Body of pancreas (tissue), 4 donors: ENCODE results near the gene AMOTL1. TPM values are rescaled to one million over a fixed set of nuclear protein-coding genes. Genes with fewer than 3 reads are reported as not detected.

Experiments
- ATAC-seq: fragments of 150-250 bp; one replicate; pipeline ENCODE4 v1.9.1; 2016
- DNase-seq, 4 donors: peaks; one replicate each; pipeline ENCODE4 v3.0.0-alpha.2; 2019
- H3K27ac ChIP-seq, 4 donors: fragments of 200-600 bp; sonication (generic); 1 replicate in 3 of 4; 2 replicates in 1 of 4; pipeline versions ENCODE4 v1.5.1 to v1.6.1; 2016 to 2019; ENCODE audit warnings: mild to moderate bottlenecking in 1 of 4, mixed read lengths in 1 of 4, moderate library complexity in 1 of 4
- H3K27me3 ChIP-seq, 2 donors: fragments of 200-600 bp; sonication (generic); one replicate each; pipeline ENCODE4 v1.6.0; 2016; ENCODE audit warnings: mild to moderate bottlenecking in 1 of 2
- H3K36me3 ChIP-seq, 2 donors: fragments of 200-600 bp; sonication (generic); replicated peaks in 1 of 2; 2 replicates each; pipeline ENCODE4 v1.5.1; 2016; ENCODE audit warnings: low read depth in 2 of 2; ENCODE audit not compliant: insufficient read depth in 1 of 2
- H3K4me1 ChIP-seq: fragments of 200-600 bp; sonication (generic); one replicate; pipeline ENCODE4 v1.6.0; 2016
- H3K4me3 ChIP-seq, 2 donors: fragments of 200-600 bp; sonication (generic); 1 replicate in 1 of 2; 2 replicates in 1 of 2; pipeline ENCODE4 v1.5.1; 2016 to 2019
- H3K9me3 ChIP-seq, 3 donors: fragments of 200-600 bp; sonication (generic); 1 replicate in 2 of 3; 2 replicates in 1 of 3; pipeline ENCODE4 v1.5.1; 2016
- CTCF ChIP-seq, 7 experiments: fragments of 450-650 bp in 4 of 7; fragments of 200-600 bp in 3 of 7; sonication (generic) in 3 of 7; IDR thresholded peaks; one replicate each; pipeline ENCODE4 v1.5.1; 2016 to 2019; ENCODE audit warnings: antibody characterized with exemption in 7 of 7
- POLR2A ChIP-seq, 3 donors: fragments of 450-650 bp; IDR thresholded peaks; one replicate each; pipeline ENCODE4 v1.6.1; 2016; ENCODE audit warnings: antibody characterized with exemption in 3 of 3, mild to moderate bottlenecking in 2 of 3
- WGBS, 2 donors: methylation state at CpG; one replicate each; pipeline ENCODE4 v1.1.5; 2017; 5-methylcytosine and 5-hydroxymethylcytosine counted together
- intact Hi-C: fragments of 100-400 bp; cut with DNase I; formaldehyde crosslinking; loops from one replicate; pipeline ENCODE4 v1.15.1; 2023
- total RNA-seq, 2 donors: library from RNA; depleted of rRNA; stranded (reverse); fragments of >200 nt; gene quantifications; one replicate each; pipeline ENCODE4 v1.1.0, GENCODE V29; 2016

The AMOTL1 gene
- total RNA-seq, 2 donors from 2014 or later = 20.4 to 21.5 TPM

- TF ChIP-seq CTCF (IDR thresholded peaks at IDR 0.05) (peak in 1 of 7 experiments; percentile 11), POLR2A (IDR thresholded peaks at IDR 0.05) (peak in 1 of 3 donors; percentile 20)
- H3K27ac ChIP-seq = peak overlapping the region; percentile 62 to 77 (median 71)
- no peak overlapping the region for H3K4me3 ChIP-seq
- ATAC-seq = peak; percentile 87
- intact Hi-C loops = loop anchor here (10.0 kb wide), 1 partner anchor 50 kb away; no protein-coding TSS in a partner anchor
- no peaks in the 10 kb centered on the region for H3K27me3 ChIP-seq
- WGBS, 2 donors = 17 to 24% methylated on average over 8 of the region's 8 CpGs
- peak; percentile 77 to 88 (median 84) for DNase-seq
- peaks cover 74% of the 10 kb centered on the region for H3K4me1 ChIP-seq
- H3K36me3 ChIP-seq = no peaks in the 10 kb centered on the region
- no peaks in the 10 kb centered on the region for H3K9me3 ChIP-seq
Measured at GRCh38 chr11:94794287-94795168, 26.4 kb downstream of the AMOTL1 start.

DNA sequence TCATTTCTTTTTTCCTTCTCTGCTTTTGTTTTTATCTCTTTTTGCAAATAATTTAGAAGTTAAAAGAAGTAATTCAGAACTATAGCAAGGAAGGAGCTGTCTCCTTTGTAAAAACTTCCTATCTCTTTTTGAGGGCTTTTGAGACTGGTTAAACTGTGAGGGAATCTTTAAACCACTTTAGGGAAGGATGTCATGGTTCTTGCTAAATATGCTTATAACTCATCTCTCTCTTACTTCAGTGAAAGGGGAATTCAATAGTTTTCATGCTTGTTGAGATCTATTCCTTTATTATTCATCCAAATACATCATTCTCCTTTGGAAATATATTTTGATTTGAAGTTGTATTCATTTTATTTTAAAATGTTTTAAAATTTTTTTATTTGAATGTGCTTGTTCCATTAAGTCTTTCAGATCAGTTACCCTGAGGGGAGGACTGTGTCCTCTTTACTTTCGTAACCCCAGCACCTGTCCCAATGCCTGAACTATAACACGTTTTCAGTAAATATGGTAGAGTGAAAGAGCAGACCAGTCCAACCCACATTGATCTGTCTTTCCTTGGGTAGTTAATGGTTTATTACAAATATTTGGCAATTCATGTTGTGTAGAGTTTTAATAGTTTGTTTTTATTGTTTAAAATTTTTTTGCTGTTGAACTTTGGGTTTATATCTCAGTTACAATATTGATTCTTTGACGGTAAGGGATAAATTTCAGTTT, 27.5 kb downstream of the AMOTL1 start:
- Histone ChIP-seq H3K4me3 (no peak overlapping the region), H3K36me3 (no peaks in the 10 kb centered on the region), H3K27ac (peak overlapping the region in 1 of 4 donors; percentile 62), H3K4me1 (peaks cover 74% of the 10 kb centered on the region), H3K9me3 (no peaks in the 10 kb centered on the region), H3K27me3 (no peaks in the 10 kb centered on the region)
- WGBS, 2 donors = 28% methylated on average over 3 of the region's 3 CpGs
- TF ChIP-seq CTCF (IDR thresholded peaks at IDR 0.05) (no peak), POLR2A (IDR thresholded peaks at IDR 0.05) (no peak)
- DNase-seq (no peak), ATAC-seq (no peak)
- intact Hi-C loops = loop anchor here (10.0 kb wide), 1 partner anchor 49 kb away; no protein-coding TSS in a partner anchor

GRCh38 chr11:94796190-94796580, 28.0 kb downstream of the AMOTL1 start:
- no peaks in the 10 kb centered on the region for H3K9me3 ChIP-seq
- peak overlapping the region in 1 of 4 donors; percentile 31 for H3K27ac ChIP-seq
- ATAC-seq (no peak), DNase-seq (no peak)
- H3K4me1 ChIP-seq = peaks cover 74% of the 10 kb centered on the region
- WGBS, 2 donors = 63 to 65% methylated on average over 2 of the region's 2 CpGs
- no peak for TF ChIP-seq POLR2A (IDR thresholded peaks at IDR 0.05)
- no peak for TF ChIP-seq CTCF (IDR thresholded peaks at IDR 0.05)
- H3K27me3 ChIP-seq = no peaks in the 10 kb centered on the region
- no peak overlapping the region for H3K4me3 ChIP-seq
- H3K36me3 ChIP-seq = no peaks in the 10 kb centered on the region
- intact Hi-C loops = loop anchor here (10.0 kb wide), 1 partner anchor 49 kb away; no protein-coding TSS in a partner anchor

GRCh38 chr11:94796863-94797262, 28.7 kb downstream of the AMOTL1 start:
- TF ChIP-seq CTCF (IDR thresholded peaks at IDR 0.05) (no peak), POLR2A (IDR thresholded peaks at IDR 0.05) (no peak)
- no peak overlapping the region for H3K27ac ChIP-seq
- H3K4me1 ChIP-seq = peaks cover 68% of the 10 kb centered on the region
- H3K4me3 ChIP-seq = no peak overlapping the region
- WGBS, 2 donors = 75 to 86% methylated on average over 4 of the region's 4 CpGs
- no peaks in the 10 kb centered on the region for H3K9me3 ChIP-seq
- DNase-seq = no peak
- no peaks in the 10 kb centered on the region for H3K27me3 ChIP-seq
- no peaks in the 10 kb centered on the region for H3K36me3 ChIP-seq
- ATAC-seq = no peak
- intact Hi-C loops = loop anchor here (10.0 kb wide), 1 partner anchor 48 kb away; no protein-coding TSS in a partner anchor
